Keratinocyte (primary cell): Measurements from ENCODE around the gene ZNF382.

Experiments used
- EZH2 ChIP-seq: IDR thresholded peaks from one replicate; pipeline ENCODE4 v1.6.1; 2012; ENCODE audit warnings: inconsistent platforms, mild to moderate bottlenecking, low read length, moderate library complexity
- TF ChIP-seq, protein P1 (sequence below), 3 experiments: IDR thresholded peaks in 1 of 3; conservative IDR thresholded peaks in 1 of 3; optimal IDR thresholded peaks in 1 of 3; 2 replicates in 2 of 3; 3 replicates in 1 of 3; pipeline versions ENCODE3 to v1.5.1; 2011; ENCODE audit warnings: low read length in 3 of 3, mild to moderate bottlenecking in 3 of 3, moderate library complexity in 2 of 3, control low read depth in 1 of 3, inconsistent platforms in 1 of 3; ENCODE audit not compliant: insufficient read depth in 2 of 3; ENCODE audit errors: extremely low read depth in 1 of 3

DNA sequence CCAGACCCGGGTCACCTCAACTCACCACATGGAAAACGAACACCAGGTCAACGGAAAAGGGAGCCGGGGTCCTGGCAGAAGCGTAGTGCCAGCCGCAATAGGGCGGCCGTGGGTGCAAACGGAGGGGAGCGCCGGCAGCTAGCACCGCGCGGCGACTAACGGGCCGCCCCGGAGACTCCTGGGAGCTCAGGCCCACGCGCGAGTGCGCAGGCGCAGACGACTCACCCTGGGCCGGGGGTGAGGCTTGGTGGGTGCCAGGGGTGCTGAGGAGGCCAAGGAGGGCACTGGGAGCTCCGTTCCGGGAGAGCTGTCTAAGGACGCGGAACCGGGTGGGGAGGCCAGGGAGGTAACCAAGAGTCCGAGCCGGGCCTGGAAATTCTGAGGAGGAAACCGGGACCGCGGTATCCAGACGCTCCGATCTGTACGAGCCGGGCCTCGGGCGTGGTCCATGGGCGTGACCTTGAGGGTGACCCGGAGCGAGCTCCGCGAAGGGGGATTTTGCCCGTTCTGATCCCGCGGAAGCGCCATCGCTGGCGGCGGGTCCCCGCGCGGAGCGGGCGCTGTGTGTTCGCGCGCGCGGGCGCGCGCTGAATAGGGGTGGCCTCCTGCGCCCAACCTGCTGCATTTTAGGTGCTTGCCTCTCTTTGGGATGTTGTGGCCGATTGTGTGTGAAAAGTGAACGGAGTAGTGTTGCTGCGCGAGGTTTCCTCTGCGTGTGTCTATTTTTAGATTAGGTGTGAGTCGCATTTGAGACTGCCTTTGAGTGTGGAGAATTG is at the start of gene ZNF382:
- TF ChIP-seq, protein P1, sequence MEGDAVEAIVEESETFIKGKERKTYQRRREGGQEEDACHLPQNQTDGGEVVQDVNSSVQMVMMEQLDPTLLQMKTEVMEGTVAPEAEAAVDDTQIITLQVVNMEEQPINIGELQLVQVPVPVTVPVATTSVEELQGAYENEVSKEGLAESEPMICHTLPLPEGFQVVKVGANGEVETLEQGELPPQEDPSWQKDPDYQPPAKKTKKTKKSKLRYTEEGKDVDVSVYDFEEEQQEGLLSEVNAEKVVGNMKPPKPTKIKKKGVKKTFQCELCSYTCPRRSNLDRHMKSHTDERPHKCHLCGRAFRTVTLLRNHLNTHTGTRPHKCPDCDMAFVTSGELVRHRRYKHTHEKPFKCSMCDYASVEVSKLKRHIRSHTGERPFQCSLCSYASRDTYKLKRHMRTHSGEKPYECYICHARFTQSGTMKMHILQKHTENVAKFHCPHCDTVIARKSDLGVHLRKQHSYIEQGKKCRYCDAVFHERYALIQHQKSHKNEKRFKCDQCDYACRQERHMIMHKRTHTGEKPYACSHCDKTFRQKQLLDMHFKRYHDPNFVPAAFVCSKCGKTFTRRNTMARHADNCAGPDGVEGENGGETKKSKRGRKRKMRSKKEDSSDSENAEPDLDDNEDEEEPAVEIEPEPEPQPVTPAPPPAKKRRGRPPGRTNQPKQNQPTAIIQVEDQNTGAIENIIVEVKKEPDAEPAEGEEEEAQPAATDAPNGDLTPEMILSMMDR (optimal IDR thresholded peaks at IDR 0.05 in 1 of 3, IDR thresholded peaks at IDR 0.05 in 1 of 3, conservative IDR thresholded peaks at IDR 0.05 in 1 of 3; ENCODE audit: extremely low read depth in 1 of 3, insufficient read depth in 2 of 3, low read length in 3 of 3) = no peak
- TF ChIP-seq EZH2 = no peak
